ENCODE data around the gene UGT2B17. TPM values are rescaled to one million over a fixed set of nuclear protein-coding genes. Genes with fewer than 3 reads are reported as not detected.

UGT2B17 gene
- polyA plus RNA-seq, 1 of the 3 experiments (the other 2 are of a cell fraction) = not detected

- no peak for TF ChIP-seq EZH2phosphoT487 (IDR thresholded peaks at IDR 0.05; ENCODE audit: borderline replicate concordance, low read depth)
- no peak for TF ChIP-seq SIN3A (IDR thresholded peaks at IDR 0.05; ENCODE audit: borderline replicate concordance, low read depth, low read length)
- no peak for TF ChIP-seq RFX5 (IDR thresholded peaks at IDR 0.05; ENCODE audit: low read length)
- TF ChIP-seq ELF1 (IDR thresholded peaks at IDR 0.05) = no peak
- TF ChIP-seq GABPA (IDR thresholded peaks at IDR 0.05; ENCODE audit: low read depth) = no peak
- TF ChIP-seq MEF2A (IDR thresholded peaks at IDR 0.05; ENCODE audit: borderline replicate concordance, low read depth) = no peak
- TF ChIP-seq IRF3 (IDR thresholded peaks at IDR 0.05; ENCODE audit: low read depth, low read length) = no peak
Measured at GRCh38 chr4:68575081-68575480, 1.0 kb downstream of the UGT2B17 start (continued).

- 16% methylated on average over 3 of the region's 3 CpGs for WGBS (ENCODE audit: low lambda C conversion rate)
- Histone ChIP-seq H3K27me3 (ENCODE audit: insufficient read depth) (no peaks in the 10 kb centered on the region), H2AFZ (ENCODE audit: low read depth) (no peak overlapping the region), H3K4me3 (ENCODE audit: low read depth in 2 of 2, low read length in 1 of 2) (no peak overlapping the region), H3K79me2 (ENCODE audit: insufficient read depth) (no peaks in the 10 kb centered on the region), H3K27ac (ENCODE audit: low read depth in 2 of 2, low read length in 1 of 2) (no peak overlapping the region), H3K4me2 (no peak overlapping the region), H3K9me2 (no peaks in the 10 kb centered on the region), H4K20me1 (ENCODE audit: insufficient read depth) (no peaks in the 10 kb centered on the region), H3F3A (replicated peaks; ENCODE audit: insufficient read depth) (no peaks in the 10 kb centered on the region), H3K9ac (no peak overlapping the region), H3K36me3 (replicated peaks in 1 of 2; ENCODE audit: control insufficient read depth in 1 of 2, insufficient read depth in 2 of 2, low read length in 1 of 2) (no peaks in the 10 kb centered on the region), H3K4me1 (ENCODE audit: control insufficient read depth in 1 of 2, insufficient read depth in 2 of 2, low read depth in 1 of 2, low read length in 1 of 2) (no peaks in the 10 kb centered on the region), H3K9me3 (no peaks in the 10 kb centered on the region)
- DNase-seq = no peak
- POLR2A ChIA-PET = no interaction called here
- CTCF ChIA-PET = no interaction called here
- TF ChIP-seq MAX (IDR thresholded peaks at IDR 0.05; ENCODE audit: low read depth) (no peak), RAD21 (IDR thresholded peaks at IDR 0.05; ENCODE audit: low read length) (no peak), USF2 (IDR thresholded peaks at IDR 0.05; ENCODE audit: borderline replicate concordance, low read depth, low read length) (no peak), POLR2AphosphoS5 (IDR thresholded peaks at IDR 0.05; ENCODE audit: low read depth, low read length) (no peak)
Measured at GRCh38 chr4:68572653-68573170, 3.4 kb downstream of the UGT2B17 start.

GRCh38 chr4:68570122-68570507 lies 6.0 kb downstream of the UGT2B17 start:
- Histone ChIP-seq H3K9me3 (no peaks in the 10 kb centered on the region), H3F3A (replicated peaks; ENCODE audit: insufficient read depth) (no peaks in the 10 kb centered on the region), H2AFZ (ENCODE audit: low read depth) (no peak overlapping the region), H3K4me1 (ENCODE audit: control insufficient read depth in 1 of 2, insufficient read depth in 2 of 2, low read depth in 1 of 2, low read length in 1 of 2) (no peaks in the 10 kb centered on the region), H3K36me3 (replicated peaks in 1 of 2; ENCODE audit: control insufficient read depth in 1 of 2, insufficient read depth in 2 of 2, low read length in 1 of 2) (no peaks in the 10 kb centered on the region), H4K20me1 (ENCODE audit: insufficient read depth) (no peaks in the 10 kb centered on the region), H3K9me2 (no peaks in the 10 kb centered on the region), H3K27ac (ENCODE audit: low read depth in 2 of 2, low read length in 1 of 2) (no peak overlapping the region), H3K79me2 (ENCODE audit: insufficient read depth) (no peaks in the 10 kb centered on the region), H3K4me2 (no peak overlapping the region), H3K27me3 (ENCODE audit: insufficient read depth) (no peaks in the 10 kb centered on the region), H3K9ac (no peak overlapping the region), H3K4me3 (ENCODE audit: low read depth in 2 of 2, low read length in 1 of 2) (no peak overlapping the region)
- no peak for DNase-seq
- ChIA-PET CTCF (no interaction called here), POLR2A (no interaction called here)
- WGBS (ENCODE audit: low lambda C conversion rate) = 4% methylated on average over 4 of the region's 4 CpGs
- TF ChIP-seq CTCF (IDR thresholded peaks at IDR 0.05) (no peak), TEAD4 (IDR thresholded peaks at IDR 0.05; ENCODE audit: borderline replicate concordance, insufficient read depth) (no peak), MAX (IDR thresholded peaks at IDR 0.05; ENCODE audit: low read depth) (no peak), NRF1 (IDR thresholded peaks at IDR 0.05; ENCODE audit: low read depth, low read length) (no peak), MEF2A (IDR thresholded peaks at IDR 0.05; ENCODE audit: borderline replicate concordance, low read depth) (no peak), JUND (IDR thresholded peaks at IDR 0.05) (no peak), USF2 (IDR thresholded peaks at IDR 0.05; ENCODE audit: borderline replicate concordance, low read depth, low read length) (no peak), FOXM1 (IDR thresholded peaks at IDR 0.05; ENCODE audit: low read depth) (no peak), SMC3 (IDR thresholded peaks at IDR 0.05; ENCODE audit: low read depth, low read length) (no peak), TAF1 (IDR thresholded peaks at IDR 0.05; ENCODE audit: borderline replicate concordance, low read depth, low read length) (no peak), FOSL2 (IDR thresholded peaks at IDR 0.05; ENCODE audit: borderline replicate concordance, low read depth) (no peak), YY1 (IDR thresholded peaks at IDR 0.05; ENCODE audit: low read depth) (no peak), USF1 (IDR thresholded peaks at IDR 0.05; ENCODE audit: borderline replicate concordance, low read depth) (no peak)

Measured in SK-N-SH (cell line).